Psoas muscle (tissue), 8 donors: Measurements from ENCODE around the gene TUBA3D. TPM values are rescaled to one million over a fixed set of nuclear protein-coding genes. Genes with fewer than 3 reads are reported as not detected.
"Not testable (repeated sequence)": the region's sequence is repeated elsewhere in the genome, so short reads cannot be mapped to it uniquely, and the experiment has no call there.

Experiments
- ATAC-seq, 4 donors: fragments of 200-7000 bp; cut with Tn5 transposase; one replicate each; pipeline ENCODE4 v1.9.1; 2020; ENCODE audit warnings: moderate library complexity in 3 of 4, mild to moderate bottlenecking in 2 of 4
- DNase-seq, 2 donors: peaks; one replicate each; pipeline ENCODE4 v3.0.0-alpha.2; 2020
- H3K27ac ChIP-seq: fragments of 200-600 bp; one replicate; pipeline ENCODE4 v1.8.0; 2022
- H3K27me3 ChIP-seq, 3 donors: fragments of 200-600 bp in 1 of 3; one replicate each; pipeline versions ENCODE4 v1.6.1 to v1.8.0; 2013 to 2022; ENCODE audit warnings: low read length in 2 of 3, mild to moderate bottlenecking in 2 of 3, moderate library complexity in 1 of 3; ENCODE audit not compliant: insufficient read depth in 3 of 3
- H3K36me3 ChIP-seq, 2 donors: fragments of 200-600 bp in 1 of 2; one replicate each; pipeline versions ENCODE4 v1.6.1 to v1.8.0; 2013 to 2022; ENCODE audit warnings: low read depth in 1 of 2, mild to moderate bottlenecking in 1 of 2, moderate library complexity in 1 of 2; ENCODE audit not compliant: insufficient read depth in 1 of 2
- H3K4me1 ChIP-seq: fragments of 200-600 bp; one replicate; pipeline ENCODE4 v1.8.0; 2022
- H3K4me3 ChIP-seq: fragments of 200-600 bp; one replicate; pipeline ENCODE4 v1.8.0; 2022; ENCODE audit warnings: mild to moderate bottlenecking
- H3K9me3 ChIP-seq: fragments of 200-600 bp; one replicate; pipeline ENCODE4 v1.8.0; 2022
- CTCF ChIP-seq: fragments of 200-600 bp; IDR thresholded peaks from one replicate; pipeline ENCODE4 v1.8.0; 2022; ENCODE audit warnings: antibody characterized with exemption
- WGBS, 3 donors: extraction: QIAGEN DNeasy Blood & Tissue Kit; methylation state at CpG; one replicate each; pipeline versions ENCODE4 v1.1.6 to v1.1.7; 2013; 5-methylcytosine and 5-hydroxymethylcytosine counted together
- intact Hi-C, 2 donors: fragments of 100-400 bp; cut with DNase I; formaldehyde crosslinking; loops; one replicate each; pipeline versions ENCODE4 v1.11.0 to v1.14.2; 2022
- long read RNA-seq, 2 donors: library from polyadenylated mRNA; unstranded; transcript quantifications; one replicate each; pipeline ENCODE4 v2.0.0, GENCODE V29; 2021
- polyA plus RNA-seq, 3 donors: library from polyadenylated mRNA; stranded (reverse); fragments of 200-250 nt; gene quantifications; one replicate each; pipeline ENCODE4 v1.2.3, GENCODE V29; 2013
- total RNA-seq, 4 donors: library from RNA; stranded (reverse); fragmentation: NEBNext Ultra II Directional in 2 of 4; extraction: Animal tissue kit (Norgen Biotek cat#: 25700) in 2 of 4; gene quantifications; one replicate each; pipeline versions ENCODE4 v1.2.1 to v1.2.4, GENCODE V29; 2021 to 2023
- donor health status: healthy with polysubstance abuse.
- donor health status: DM: no; HTN: no; CAD: no; lungs with moderate emphysema.
- donor health status: Bipolar disorder and iron deficiency.
- donor health status: healthy.
- donor health status: DM: yes; HTN: yes; CAD: no.
- donor health status: DM: no; HTN: no; CAD: no.
- donor health status: DM: no; HTN: no; CAD: no.
- donor health status: DM: yes; HTN: yes; CAD: no.

The TUBA3D gene
- total RNA-seq (not detected), polyA plus RNA-seq (under 1 TPM; 0.13 to 0.75 (median 0.23) TPM)
- long read RNA-seq, donor 1: 0 reads
- long read RNA-seq, donor 2: 0 reads

- no peak within 1 kb of the TSS for H3K27ac ChIP-seq
- H3K4me1 ChIP-seq: no peaks in the 10 kb centered on the region
- no peaks in the 10 kb centered on the region for H3K9me3 ChIP-seq
- ATAC-seq (no peak), DNase-seq (no peak)
- H3K36me3 ChIP-seq: no peaks in the 10 kb centered on the region
- WGBS, 3 donors: 92 to 96% (median 95%) methylated on average over 27 of the region's 27 CpGs
- no peaks in the 10 kb centered on the region for H3K27me3 ChIP-seq
- TF ChIP-seq CTCF: no peak
- intact Hi-C loops: no loop called here
- no peak within 1 kb of the TSS for H3K4me3 ChIP-seq
Observed at GRCh38 chr2:131475831-131476230, at the start of gene TUBA3D. Gene TUBA3D, plus strand, starts transcription at chr2:131476119. Its CDS starts 81 bp downstream, at chr2:131476200.

- intact Hi-C loops: no loop called here
- TF ChIP-seq CTCF: no peak
- H3K9me3 ChIP-seq: no peaks in the 10 kb centered on the region
- H3K27ac ChIP-seq: no peak overlapping the region
- H3K36me3 ChIP-seq: no peaks in the 10 kb centered on the region
- H3K4me1 ChIP-seq: no peaks in the 10 kb centered on the region
- no peak for ATAC-seq
- DNase-seq: no peak
- no peak overlapping the region for H3K4me3 ChIP-seq
- peaks cover 10 to 74% (median 17%) of the 10 kb centered on the region in 3 donors for H3K27me3 ChIP-seq
- 62 to 69% (median 66%) methylated on average over 5 of the region's 5 CpGs for WGBS, 3 donors
Observed at GRCh38 chr2:131426727-131427126, 49.2 kb upstream of the TUBA3D start.

- no peaks in the 10 kb centered on the region for H3K4me1 ChIP-seq
- peaks cover 0 to 52% (median 10%) of the 10 kb centered on the region in 3 donors for H3K27me3 ChIP-seq
- no peak overlapping the region for H3K4me3 ChIP-seq
- H3K9me3 ChIP-seq: no peaks in the 10 kb centered on the region
- H3K27ac ChIP-seq: no peak overlapping the region
- intact Hi-C loops: no loop called here
- no peak for TF ChIP-seq CTCF
- ATAC-seq: no peak
- no peak for DNase-seq
- H3K36me3 ChIP-seq: no peaks in the 10 kb centered on the region
- 57 to 71% (median 63%) methylated on average over 6 of the region's 6 CpGs for WGBS, 3 donors
Observed at GRCh38 chr2:131431336-131431735, 44.6 kb upstream of the TUBA3D start.

GRCh38 chr2:131440742-131441468, 35.0 kb upstream of the TUBA3D start:
- H3K4me1 ChIP-seq, H3K27ac ChIP-seq, H3K27me3 ChIP-seq, H3K36me3 ChIP-seq, ATAC-seq, H3K4me3 ChIP-seq, DNase-seq, intact Hi-C loops, H3K9me3 ChIP-seq: not testable (repeated sequence)
- 68 to 75% (median 72%) methylated on average over 7 of the region's 7 CpGs for WGBS, 3 donors

- intact Hi-C loops, H3K9me3 ChIP-seq, DNase-seq, H3K36me3 ChIP-seq, ATAC-seq, H3K4me1 ChIP-seq, H3K4me3 ChIP-seq, H3K27me3 ChIP-seq, H3K27ac ChIP-seq: not testable (repeated sequence)
- WGBS, 3 donors: 84 to 92% (median 90%) methylated on average over 54 to 85 of the region's 90 CpGs
Observed at GRCh38 chr2:131444736-131445514, 31.0 kb upstream of the TUBA3D start.

- H3K27ac ChIP-seq, H3K27me3 ChIP-seq, DNase-seq, H3K4me3 ChIP-seq, H3K9me3 ChIP-seq, H3K36me3 ChIP-seq, H3K4me1 ChIP-seq, ATAC-seq, intact Hi-C loops: not testable (repeated sequence)
- 95 to 98% (median 95%) methylated on average over 18 to 21 of the region's 21 CpGs for WGBS, 3 donors
Observed at GRCh38 chr2:131445515-131445797, 30.5 kb upstream of the TUBA3D start.
